ENCODE results near the gene MYO3B.
A peak's percentile ranks its signal among the peaks of the same experiment; 100 is the strongest.
"Not testable (repeated sequence)": the region's sequence is repeated elsewhere in the genome, so short reads cannot be mapped to it uniquely, and the experiment has no call there.

MYO3B gene

GRCh38 chr2:170524828-170525565 is 347.1 kb downstream of the MYO3B start:
- no peak for DNase-seq

DNA sequence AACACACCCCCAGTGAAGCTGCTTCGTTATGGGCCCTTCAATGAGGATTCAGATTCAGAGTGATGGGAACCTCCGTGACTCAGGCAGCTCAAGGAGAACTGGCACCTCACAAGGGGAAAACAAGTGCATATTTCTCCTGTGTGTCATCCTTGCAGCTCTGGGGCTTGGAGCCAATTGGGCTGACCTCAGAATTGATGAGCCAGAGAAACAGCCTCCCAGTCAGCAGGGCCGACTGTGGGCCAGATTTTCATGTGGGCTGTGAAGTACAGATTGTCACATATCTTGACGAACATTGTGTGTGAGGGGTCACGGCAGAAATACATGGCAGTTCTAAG is 347.6 kb downstream of the MYO3B start:
- DNase-seq = peak; percentile 94

- no peak for DNase-seq
These were observed 352.4 kb downstream of the MYO3B start for GRCh38 chr2:170530284-170530745.

DNA sequence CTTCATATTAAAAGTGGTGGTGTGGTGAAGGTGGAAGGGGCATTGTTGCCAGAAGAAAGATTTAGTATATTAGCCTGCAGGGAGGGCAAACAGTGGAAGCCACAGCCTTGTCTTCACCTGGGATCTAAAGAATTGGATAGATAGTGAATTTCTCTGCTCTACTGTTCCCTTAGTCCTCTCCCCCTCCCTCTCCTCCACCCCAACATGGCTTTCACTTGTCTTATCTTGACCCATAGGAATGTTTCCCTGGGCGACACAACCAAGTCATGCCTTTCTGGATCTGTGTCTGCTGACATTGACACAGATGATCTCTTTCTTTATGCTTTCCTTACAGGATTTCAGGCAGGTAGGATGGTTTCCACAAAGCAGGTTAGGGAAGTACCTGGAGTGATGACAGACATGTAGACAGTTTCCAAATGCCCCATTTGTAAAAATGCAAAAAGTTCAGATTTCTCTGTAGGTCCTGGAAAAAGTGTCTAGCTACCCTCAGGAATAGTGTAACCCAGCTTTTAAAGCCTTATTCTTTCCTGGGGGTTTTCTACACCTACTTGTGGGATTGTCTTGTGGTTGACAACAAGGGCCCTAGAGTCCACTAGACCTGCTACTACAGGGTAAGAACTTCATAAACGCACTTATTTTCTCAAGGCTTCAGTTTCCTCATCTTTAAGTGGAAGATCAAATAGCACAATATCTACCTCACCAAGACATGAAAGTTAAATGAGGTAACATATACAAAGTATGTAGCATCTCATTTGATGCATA is 353.0 kb downstream of the MYO3B start:
- no peak for DNase-seq

GRCh38 chr2:170531876-170532275 is 353.9 kb downstream of the MYO3B start:
- DNase-seq = no peak

DNA sequence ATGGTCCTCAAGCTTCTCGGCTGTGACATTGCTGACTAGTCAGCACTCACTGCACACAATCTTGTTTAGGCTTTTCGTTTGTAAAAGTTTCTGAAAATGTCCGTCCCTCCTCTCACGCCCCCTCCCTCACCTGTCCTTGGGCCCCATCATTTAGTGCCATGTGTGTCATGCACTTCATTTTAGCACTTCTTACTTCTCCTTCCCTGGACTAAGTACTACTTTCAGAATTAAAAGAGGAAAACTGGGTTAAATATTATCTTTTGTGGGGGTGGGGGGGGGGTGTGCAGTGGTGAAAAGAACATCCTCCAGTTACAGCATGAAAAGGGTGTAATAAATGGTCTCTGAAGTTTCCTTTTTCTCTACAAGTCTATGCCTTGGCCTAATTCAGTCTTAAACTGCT is 355.2 kb downstream of the MYO3B start:
- no peak for DNase-seq

- no peak for DNase-seq
These were observed 357.6 kb downstream of the MYO3B start for GRCh38 chr2:170535552-170535951.

GRCh38 chr2:170544817-170545216 is 366.9 kb downstream of the MYO3B start:
- no peak for DNase-seq

GRCh38 chr2:170548304-170548703 is 370.4 kb downstream of the MYO3B start:
- DNase-seq = no peak

DNA sequence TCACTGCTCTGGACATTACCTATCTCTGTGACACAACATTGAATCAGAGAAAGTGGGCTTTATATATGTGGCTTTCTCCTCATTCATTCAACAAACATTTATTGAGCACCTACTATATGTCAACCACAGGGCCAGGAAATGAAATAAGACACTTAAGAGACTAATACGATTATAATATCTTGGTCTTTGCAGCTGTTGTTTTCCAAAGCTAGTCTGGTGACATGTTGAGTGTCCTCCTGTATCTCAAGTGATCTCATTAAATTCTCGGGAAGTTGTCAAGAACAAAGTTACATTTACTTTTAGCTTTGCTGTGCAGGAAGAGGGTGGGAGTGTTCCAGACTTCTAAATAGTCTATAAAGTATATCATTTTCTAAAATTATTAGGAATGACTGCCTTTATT is 372.6 kb downstream of the MYO3B start:
- DNase-seq = no peak

- not testable (repeated sequence) for DNase-seq
These were observed 374.0 kb downstream of the MYO3B start for GRCh38 chr2:170551899-170552298.

GRCh38 chr2:170553748-170554147 is 375.8 kb downstream of the MYO3B start:
- DNase-seq = no peak

DNA sequence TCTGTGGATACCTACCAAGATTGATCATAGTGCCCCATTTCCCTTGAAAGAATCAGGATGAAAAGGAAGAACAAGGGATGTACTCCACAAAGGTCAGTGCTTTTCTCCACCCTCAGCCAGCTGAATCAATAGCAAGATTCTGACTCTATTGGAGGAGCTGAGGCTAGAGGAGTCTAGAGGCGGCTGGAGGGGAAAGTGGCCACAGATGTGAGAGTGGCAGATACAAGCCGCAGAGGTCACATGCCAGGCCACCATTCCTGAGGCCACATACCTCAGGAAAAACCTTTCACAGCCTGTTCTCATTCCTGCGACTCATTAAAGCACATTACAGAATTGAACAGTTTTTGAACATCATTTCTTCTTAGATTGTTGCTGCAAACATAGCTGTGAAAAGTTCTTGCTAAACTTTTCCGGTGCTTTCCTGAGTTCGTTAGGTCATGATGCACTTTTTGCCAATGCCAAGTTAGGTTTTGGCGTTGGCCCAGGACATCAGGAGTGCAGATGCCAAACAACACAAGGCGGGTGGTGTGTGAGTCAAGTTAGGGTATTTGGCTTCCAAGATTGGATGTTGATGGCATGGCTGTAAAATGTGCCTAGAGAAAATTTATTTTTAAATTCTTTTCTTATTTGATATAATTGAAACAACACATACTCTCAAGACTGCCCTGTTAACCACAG is 376.5 kb downstream of the MYO3B start:
- DNase-seq = no peak

DNA sequence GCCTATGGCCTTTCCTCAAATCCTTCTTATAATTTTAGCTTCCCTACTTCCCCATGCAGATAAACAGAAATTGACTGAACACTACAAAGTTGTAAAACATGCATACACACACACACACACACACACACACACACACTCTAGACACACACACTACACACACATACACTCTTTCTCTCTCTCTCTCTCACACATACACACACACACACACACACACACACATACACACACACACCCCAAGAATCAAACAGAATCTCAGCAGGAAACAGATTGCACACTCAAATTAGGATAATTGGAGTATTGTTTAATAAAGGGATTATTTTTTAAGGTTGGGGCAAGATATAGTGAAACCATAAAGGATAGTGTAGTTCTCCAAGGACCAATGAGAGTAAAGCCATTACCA is 385.0 kb downstream of the MYO3B start:
- DNase-seq = no peak

GRCh38 chr2:170563401-170563800 is 385.5 kb downstream of the MYO3B start:
- no peak for DNase-seq

DNA sequence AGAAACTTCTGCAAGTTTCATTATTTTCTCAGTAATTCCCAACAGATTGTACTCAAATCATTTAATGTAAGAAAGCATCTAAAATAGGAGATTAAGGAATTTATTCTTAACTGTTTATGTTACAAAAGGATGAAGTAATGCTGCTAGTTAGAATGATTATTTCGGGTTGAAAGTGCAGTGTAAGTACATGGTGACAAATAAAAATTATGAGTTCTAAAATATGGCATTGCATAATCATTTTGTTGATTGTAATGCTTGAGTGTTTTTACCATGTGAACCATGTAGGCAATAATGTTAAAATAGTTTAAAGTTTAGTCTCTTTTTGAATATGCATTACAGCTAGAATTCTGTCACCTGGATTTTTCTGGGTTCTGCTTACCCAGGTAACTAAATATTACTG is 388.2 kb downstream of the MYO3B start:
- no peak for DNase-seq

DNA sequence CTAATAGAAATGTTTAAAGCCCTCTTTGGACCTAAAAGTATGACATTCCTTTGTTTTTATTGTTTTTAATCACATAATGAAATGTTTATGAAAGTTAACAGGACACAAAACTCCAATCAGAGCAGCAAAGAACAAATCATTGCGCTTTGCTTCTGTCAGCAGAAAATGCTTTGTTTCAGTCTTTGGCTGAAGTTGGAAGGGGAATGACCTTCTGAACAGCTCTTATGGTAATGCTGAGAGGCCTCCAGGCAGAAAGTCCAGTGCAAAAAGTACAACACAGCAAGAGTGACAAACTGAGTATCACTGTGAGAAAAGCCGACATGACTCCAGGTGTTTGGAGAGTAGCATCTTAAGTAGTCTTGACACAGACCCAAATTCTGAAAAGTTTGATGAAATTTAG is 389.5 kb downstream of the MYO3B start:
- no peak for DNase-seq

DNA sequence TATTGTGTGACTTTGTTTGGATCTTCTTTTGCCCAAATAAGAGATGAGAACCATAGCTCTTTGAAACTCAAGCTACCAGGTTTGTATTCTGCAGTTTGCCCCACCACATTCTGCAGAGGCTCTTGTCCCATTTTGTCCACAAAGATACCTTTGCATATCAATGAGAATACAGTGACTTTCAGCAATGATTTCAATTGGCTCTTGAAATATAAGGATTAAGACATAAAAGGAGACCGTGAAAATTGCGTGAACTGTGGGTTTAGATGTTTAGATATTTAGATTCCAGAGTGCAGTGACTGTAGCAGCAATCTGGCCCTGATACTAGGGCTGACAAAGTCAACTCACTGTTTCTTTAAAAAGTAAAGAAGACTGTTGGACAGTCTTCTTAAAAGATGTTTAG is 390.6 kb downstream of the MYO3B start:
- DNase-seq = no peak

- DNase-seq = no peak
These were observed 393.7 kb downstream of the MYO3B start for GRCh38 chr2:170571612-170572011.

- DNase-seq = no peak
These were observed 395.7 kb downstream of the MYO3B start for GRCh38 chr2:170573671-170574070.

DNA sequence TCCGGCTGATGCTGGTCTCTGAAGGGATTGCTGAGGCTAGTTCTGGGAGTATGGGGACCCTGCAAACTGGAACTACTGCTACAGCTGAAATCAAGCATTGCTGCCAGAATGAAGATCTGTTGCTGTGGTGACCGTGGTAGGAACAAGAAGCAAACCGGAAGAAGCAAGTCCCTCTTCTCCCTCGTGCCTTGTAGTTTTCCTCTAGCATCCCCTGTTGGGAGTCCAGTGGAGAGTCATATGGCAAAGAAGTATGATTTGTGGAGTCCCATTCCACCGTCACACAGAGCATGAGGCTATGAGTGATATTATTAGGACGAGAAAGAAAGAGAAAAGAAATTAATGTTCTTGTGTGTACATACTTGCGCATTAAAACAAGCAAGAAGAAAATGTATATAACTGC is 398.3 kb downstream of the MYO3B start:
- no peak for DNase-seq

- DNase-seq = no peak
These were observed 399.4 kb downstream of the MYO3B start for GRCh38 chr2:170577356-170577755.

DNA sequence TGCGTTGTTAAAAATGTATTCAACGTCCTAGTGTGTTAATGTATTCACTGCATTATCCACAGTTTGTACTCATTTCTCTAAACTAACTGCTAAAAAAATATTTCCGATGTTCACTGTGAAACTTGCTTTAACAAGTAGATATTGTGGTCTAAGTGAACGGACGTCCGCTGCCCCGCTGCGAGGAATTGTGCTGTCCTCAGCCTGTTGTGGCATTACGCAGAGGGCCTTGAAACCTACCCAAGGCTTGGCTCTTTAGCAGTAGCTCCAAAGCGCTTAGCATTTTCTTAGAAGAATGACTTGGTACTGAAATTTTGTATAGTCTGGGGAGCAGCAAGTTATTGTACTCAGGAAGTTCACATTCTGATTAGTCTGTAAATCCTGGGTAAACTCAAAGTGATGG is 400.7 kb downstream of the MYO3B start:
- no peak for DNase-seq

GRCh38 chr2:170579511-170579910 is 401.6 kb downstream of the MYO3B start:
- no peak for DNase-seq
